Endothelial cell of umbilical vein (primary cell): ENCODE results near the gene EXOC3.

ENCODE experiments used
- CTCF ChIP-seq, 2 donors: IDR thresholded peaks; 1 replicate in 1 of 2; 2 replicates in 1 of 2; pipeline ENCODE4 v1.5.1; 2011; ENCODE audit warnings: low read length in 2 of 2, mild to moderate bottlenecking in 2 of 2, moderate library complexity in 2 of 2, control low read depth in 1 of 2, inconsistent platforms in 1 of 2, low read depth in 1 of 2; ENCODE audit not compliant: insufficient read depth in 1 of 2; ENCODE audit errors: extremely low read depth in 1 of 2
- EZH2 ChIP-seq: IDR thresholded peaks from 2 replicates; pipeline ENCODE4 v1.6.1; 2012; ENCODE audit warnings: borderline replicate concordance, low read depth, mild to moderate bottlenecking, moderate library complexity, low read length, inconsistent platforms; ENCODE audit not compliant: severe bottlenecking
- FOS ChIP-seq: IDR thresholded peaks from 2 replicates; pipeline ENCODE4 v1.6.1; 2011; ENCODE audit warnings: mild to moderate bottlenecking, low read length, moderate library complexity, borderline replicate concordance; ENCODE audit not compliant: insufficient read depth
- MYC ChIP-seq: IDR thresholded peaks from one replicate; pipeline ENCODE4 v1.6.1; 2011; ENCODE audit warnings: mild to moderate bottlenecking, low read depth, low read length
- POLR2A ChIP-seq: IDR thresholded peaks from 2 replicates; pipeline ENCODE4 v1.6.1; 2012; ENCODE audit warnings: low read depth, mild to moderate bottlenecking, control low read depth, low read length
- POLR2AphosphoS5 ChIP-seq: IDR thresholded peaks from 2 replicates; pipeline ENCODE4 v1.6.1; 2012; ENCODE audit warnings: low read depth, mild to moderate bottlenecking, control low read depth, low read length, moderate library complexity; ENCODE audit not compliant: insufficient read depth
- TF ChIP-seq, protein P1 (sequence below): IDR thresholded peaks from 2 replicates; pipeline ENCODE4 v1.6.1; 2011; ENCODE audit not compliant: insufficient read depth, insufficient read length

- no peak for TF ChIP-seq CTCF (IDR thresholded peaks at IDR 0.05; ENCODE audit: extremely low read depth in 1 of 2, insufficient read depth in 1 of 2, low read depth in 1 of 2, low read length in 2 of 2)
- no peak for TF ChIP-seq POLR2A
- no peak for TF ChIP-seq MYC
- TF ChIP-seq FOS = no peak
- no peak for TF ChIP-seq POLR2AphosphoS5
- TF ChIP-seq, protein P1, sequence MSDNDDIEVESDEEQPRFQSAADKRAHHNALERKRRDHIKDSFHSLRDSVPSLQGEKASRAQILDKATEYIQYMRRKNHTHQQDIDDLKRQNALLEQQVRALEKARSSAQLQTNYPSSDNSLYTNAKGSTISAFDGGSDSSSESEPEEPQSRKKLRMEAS = no peak
- no peak for TF ChIP-seq EZH2
These were observed 36.8 kb downstream of the EXOC3 start for GRCh38 chr5:479566-480319.
